Mesendoderm (in vitro differentiated cells): Measurements from ENCODE around the gene TMA7.
A peak's percentile ranks its signal among the peaks of the same experiment; 100 is the strongest.

Experiments
- DNase-seq: peaks from one replicate; pipeline ENCODE4 v3.0.0; 2013
- H2AK5ac ChIP-seq: 2 replicates; pipeline ENCODE4 v1.6.1; 2013; ENCODE audit warnings: low read length, inconsistent platforms
- H2BK120ac ChIP-seq: 2 replicates; pipeline ENCODE4 v1.6.1; 2013; ENCODE audit warnings: low read depth, mild to moderate bottlenecking, low read length, moderate library complexity, mixed read lengths
- H2BK15ac ChIP-seq: replicated peaks from 2 replicates; pipeline ENCODE4 v1.6.1; 2013; ENCODE audit warnings: low read depth, mild to moderate bottlenecking, moderate library complexity
- H2BK5ac ChIP-seq: 2 replicates; pipeline ENCODE4 v1.6.1; 2013; ENCODE audit warnings: low read length, inconsistent platforms
- H3K18ac ChIP-seq: 2 replicates; pipeline ENCODE4 v1.6.1; 2013; ENCODE audit warnings: mild to moderate bottlenecking, low read length, mixed read lengths
- H3K23ac ChIP-seq: one replicate; pipeline ENCODE4 v1.6.1; 2013; ENCODE audit warnings: low read length
- H3K27ac ChIP-seq: 2 replicates; pipeline ENCODE4 v1.5.1; 2013; ENCODE audit warnings: low read depth, mild to moderate bottlenecking, inconsistent platforms, low read length, moderate library complexity
- H3K27me3 ChIP-seq: 2 replicates; pipeline ENCODE4 v1.6.1; 2013; ENCODE audit warnings: low read length, control low read depth, mild to moderate bottlenecking, inconsistent platforms; ENCODE audit not compliant: insufficient read depth, poor library complexity
- H3K36me3 ChIP-seq: 2 replicates; pipeline ENCODE4 v1.6.1; 2013; ENCODE audit warnings: low read length, inconsistent platforms; ENCODE audit not compliant: control insufficient read depth, insufficient read depth
- H3K4ac ChIP-seq: one replicate; pipeline ENCODE4 v1.6.1; 2013; ENCODE audit warnings: low read depth, mild to moderate bottlenecking, low read length, moderate library complexity
- H3K4me1 ChIP-seq: 2 replicates; pipeline ENCODE4 v1.6.1; 2013; ENCODE audit warnings: low read depth, low read length, inconsistent platforms; ENCODE audit not compliant: control insufficient read depth
- H3K4me2 ChIP-seq: 2 replicates; pipeline ENCODE4 v1.6.1; 2013; ENCODE audit warnings: low read length
- H3K4me3 ChIP-seq: 2 replicates; pipeline ENCODE4 v1.5.1; 2013; ENCODE audit warnings: mild to moderate bottlenecking, low read length
- H3K56ac ChIP-seq: one replicate; pipeline ENCODE4 v1.6.1; 2013; ENCODE audit warnings: low read length
- H3K79me1 ChIP-seq: 2 replicates; pipeline ENCODE4 v1.6.1; 2013; ENCODE audit warnings: low read length, inconsistent platforms
- H3K79me2 ChIP-seq: 2 replicates; pipeline ENCODE4 v1.6.1; 2013; ENCODE audit warnings: mild to moderate bottlenecking, low read length; ENCODE audit not compliant: control insufficient read depth, insufficient read depth
- H3K9ac ChIP-seq: 2 replicates; pipeline ENCODE4 v1.6.1; 2013; ENCODE audit warnings: low read length, inconsistent platforms
- H4K5ac ChIP-seq: one replicate; pipeline ENCODE4 v1.6.1; 2013; ENCODE audit warnings: low read length
- H4K8ac ChIP-seq: one replicate; pipeline ENCODE4 v1.6.1; 2013; ENCODE audit warnings: low read depth, mild to moderate bottlenecking, control low read depth, low read length, moderate library complexity
- WGBS: extraction: QIAGEN DNeasy Blood & Tissue Kit; methylation state at CpG from one replicate; pipeline ENCODE4 v1.1.7; 2013; ENCODE audit warnings: low lambda C conversion rate, missing lambda C conversion rate; ENCODE audit not compliant: insufficient coverage; ENCODE audit errors: extremely low coverage; 5-methylcytosine and 5-hydroxymethylcytosine counted together

TMA7 gene

DNA sequence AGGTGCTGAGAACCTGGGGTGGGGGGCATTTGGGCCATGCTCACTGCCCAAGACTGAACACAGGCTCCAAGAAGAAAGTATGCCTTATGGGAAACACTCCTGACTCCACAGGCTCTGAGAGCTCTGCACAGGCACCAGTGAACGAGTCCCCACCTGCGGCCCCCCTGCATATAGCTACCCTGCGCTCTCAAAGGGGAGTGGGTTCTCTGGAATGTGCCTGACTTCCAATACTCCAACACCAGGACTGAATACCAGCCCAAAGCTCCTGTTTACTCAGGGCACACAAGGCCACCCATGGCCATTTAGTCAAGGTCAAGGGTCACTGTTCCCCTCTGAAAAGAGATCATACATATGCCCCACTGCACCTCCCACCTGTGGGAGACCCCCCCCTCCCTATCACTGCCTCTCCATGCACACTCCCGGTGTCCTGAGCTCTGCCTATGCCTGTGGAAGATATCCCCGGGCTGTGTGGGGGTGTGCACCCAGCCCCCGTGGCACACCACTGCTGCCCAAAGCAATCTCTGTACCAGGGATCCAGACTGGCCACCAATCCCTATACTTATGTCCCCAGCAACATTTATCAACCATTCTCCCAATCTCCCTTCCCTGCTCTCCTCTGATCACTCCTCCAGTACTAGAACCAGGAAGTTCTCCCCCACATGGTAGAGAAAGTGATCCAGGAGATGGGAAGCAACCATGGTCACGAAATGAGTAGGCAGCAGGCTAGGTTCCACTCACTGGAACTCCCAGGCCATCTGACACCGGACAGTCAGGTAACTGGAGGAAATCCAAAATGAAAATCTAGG is 8.6 kb upstream of the TMA7 start:
- no peak overlapping the region for H4K5ac ChIP-seq
- no peak overlapping the region for H3K23ac ChIP-seq
- no peak overlapping the region for H3K9ac ChIP-seq
- H3K4me3 ChIP-seq: no peak overlapping the region
- H3K4me2 ChIP-seq: no peak overlapping the region
- H3K79me2 ChIP-seq: peaks cover 22% of the 10 kb centered on the region
- no peak for DNase-seq
- H3K18ac ChIP-seq: no peak overlapping the region
- no peak overlapping the region for H3K27ac ChIP-seq
- no peak overlapping the region for H2BK5ac ChIP-seq
- WGBS: no CpG with 5 or more reads among the region's 8 CpGs
- no peak overlapping the region for H4K8ac ChIP-seq
- peaks cover 10% of the 10 kb centered on the region for H3K4me1 ChIP-seq
- H3K4ac ChIP-seq: no peak overlapping the region
- H3K79me1 ChIP-seq: peaks cover 20% of the 10 kb centered on the region
- no peak overlapping the region for H2AK5ac ChIP-seq
- H2BK120ac ChIP-seq: no peak overlapping the region
- no peak overlapping the region for H2BK15ac ChIP-seq
- H3K56ac ChIP-seq: no peak overlapping the region
- peaks cover 10% of the 10 kb centered on the region for H3K36me3 ChIP-seq
- no peaks in the 10 kb centered on the region for H3K27me3 ChIP-seq

DNA sequence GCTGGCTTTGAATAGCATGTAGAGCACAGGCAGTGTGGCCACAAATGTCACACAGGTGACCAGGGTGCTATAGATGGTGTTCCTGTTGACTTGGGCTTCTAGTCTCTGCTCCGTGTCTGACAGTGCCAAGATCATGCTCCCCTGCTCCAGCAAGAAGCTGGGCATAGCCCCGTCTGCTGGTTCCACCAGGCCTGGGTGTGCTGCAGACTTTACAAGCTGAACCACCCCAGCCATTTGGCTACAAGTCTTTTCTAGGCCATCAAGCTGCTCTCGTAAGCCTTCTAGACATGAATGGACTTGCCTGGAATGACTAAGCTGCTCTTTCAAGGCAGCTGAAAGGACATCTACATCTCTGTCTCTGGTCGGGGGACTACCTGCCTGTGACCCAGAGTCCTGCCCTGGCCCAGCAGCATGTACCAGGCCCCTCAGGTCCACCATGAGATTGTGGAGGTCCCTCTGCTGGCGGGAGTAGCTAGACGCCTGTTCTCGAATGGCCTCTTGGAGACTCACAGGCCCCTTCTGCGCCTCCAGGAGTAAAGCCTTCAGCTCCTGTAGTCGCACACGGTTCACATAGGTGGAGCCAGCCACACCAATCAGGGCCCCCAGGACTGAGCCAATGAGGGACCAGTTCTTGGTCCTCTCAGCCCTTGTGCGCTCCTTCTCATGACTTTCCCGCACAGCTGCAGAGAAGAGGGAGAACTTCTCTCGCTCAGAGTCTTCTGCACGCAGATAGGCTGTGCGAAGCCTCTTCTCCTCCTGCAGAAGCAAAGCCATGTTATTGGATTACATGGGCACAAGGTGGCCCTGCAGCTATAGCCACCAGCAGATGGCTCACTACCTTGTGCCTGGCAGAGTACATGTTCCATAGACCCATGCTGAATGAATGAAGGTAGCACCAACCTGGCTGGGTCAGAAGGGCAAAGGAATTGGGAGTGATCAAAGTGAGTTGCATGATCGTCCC is 7.4 kb upstream of the TMA7 start:
- Histone ChIP-seq H2BK15ac (no peak overlapping the region), H3K18ac (no peak overlapping the region), H3K79me1 (peaks cover 14% of the 10 kb centered on the region), H4K5ac (no peak overlapping the region), H2BK5ac (no peak overlapping the region), H2AK5ac (no peak overlapping the region), H3K4ac (no peak overlapping the region), H3K79me2 (peaks cover 9% of the 10 kb centered on the region), H3K4me3 (no peak overlapping the region), H3K4me1 (peaks cover 8% of the 10 kb centered on the region), H3K56ac (peak overlapping the region; percentile 46), H3K27ac (no peak overlapping the region), H3K9ac (no peak overlapping the region), H4K8ac (no peak overlapping the region), H3K23ac (no peak overlapping the region), H3K27me3 (no peaks in the 10 kb centered on the region), H2BK120ac (no peak overlapping the region), H3K36me3 (peaks cover 10% of the 10 kb centered on the region), H3K4me2 (no peak overlapping the region)
- DNase-seq: peak; percentile 93
- no CpG with 5 or more reads among the region's 16 CpGs for WGBS

DNA sequence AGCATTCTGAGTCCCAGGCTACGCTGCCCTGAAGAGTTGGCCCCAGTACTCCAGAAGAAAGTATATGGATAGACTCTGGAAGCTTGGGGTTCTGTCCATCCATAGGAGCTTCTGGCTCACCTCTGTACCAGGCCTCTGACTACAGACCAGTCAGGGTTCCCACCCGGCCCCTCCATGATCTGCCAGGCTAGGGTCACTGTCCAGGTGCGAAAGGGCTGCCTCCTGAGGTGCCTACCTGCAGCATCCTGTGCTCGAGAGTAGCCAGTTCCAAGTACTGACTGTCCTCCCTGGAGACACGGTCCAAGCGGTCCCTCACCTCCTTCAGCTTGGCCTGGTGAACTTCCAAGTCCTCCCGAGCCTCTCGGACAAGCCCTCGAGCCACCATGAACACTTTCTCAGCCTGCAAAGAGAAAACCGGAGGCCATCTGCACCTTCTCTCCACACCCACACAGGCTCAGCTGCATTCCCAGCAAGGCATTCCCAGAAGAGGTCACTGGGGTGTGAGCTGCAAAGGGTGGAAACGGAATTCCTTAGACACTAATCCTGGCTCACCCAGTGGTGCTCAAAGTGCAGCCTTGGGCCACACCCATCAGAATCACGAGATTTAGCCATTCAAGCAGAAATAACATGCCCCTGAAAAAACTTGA is 6.5 kb upstream of the TMA7 start:
- peaks cover 6% of the 10 kb centered on the region for H3K79me1 ChIP-seq
- WGBS: no CpG with 5 or more reads among the region's 12 CpGs
- no peak overlapping the region for H3K23ac ChIP-seq
- H3K36me3 ChIP-seq: peaks cover 10% of the 10 kb centered on the region
- peaks cover under 1% of the 10 kb centered on the region for H3K79me2 ChIP-seq
- H3K56ac ChIP-seq: no peak overlapping the region
- H2BK120ac ChIP-seq: no peak overlapping the region
- no peak overlapping the region for H4K8ac ChIP-seq
- no peak overlapping the region for H3K4me2 ChIP-seq
- H3K27me3 ChIP-seq: no peaks in the 10 kb centered on the region
- no peak overlapping the region for H2BK5ac ChIP-seq
- H3K4ac ChIP-seq: no peak overlapping the region
- H2BK15ac ChIP-seq: no peak overlapping the region
- H3K18ac ChIP-seq: no peak overlapping the region
- H3K4me3 ChIP-seq: no peak overlapping the region
- DNase-seq: no peak
- H3K27ac ChIP-seq: no peak overlapping the region
- H2AK5ac ChIP-seq: no peak overlapping the region
- H3K4me1 ChIP-seq: peaks cover 2% of the 10 kb centered on the region
- no peak overlapping the region for H3K9ac ChIP-seq
- H4K5ac ChIP-seq: no peak overlapping the region

DNA sequence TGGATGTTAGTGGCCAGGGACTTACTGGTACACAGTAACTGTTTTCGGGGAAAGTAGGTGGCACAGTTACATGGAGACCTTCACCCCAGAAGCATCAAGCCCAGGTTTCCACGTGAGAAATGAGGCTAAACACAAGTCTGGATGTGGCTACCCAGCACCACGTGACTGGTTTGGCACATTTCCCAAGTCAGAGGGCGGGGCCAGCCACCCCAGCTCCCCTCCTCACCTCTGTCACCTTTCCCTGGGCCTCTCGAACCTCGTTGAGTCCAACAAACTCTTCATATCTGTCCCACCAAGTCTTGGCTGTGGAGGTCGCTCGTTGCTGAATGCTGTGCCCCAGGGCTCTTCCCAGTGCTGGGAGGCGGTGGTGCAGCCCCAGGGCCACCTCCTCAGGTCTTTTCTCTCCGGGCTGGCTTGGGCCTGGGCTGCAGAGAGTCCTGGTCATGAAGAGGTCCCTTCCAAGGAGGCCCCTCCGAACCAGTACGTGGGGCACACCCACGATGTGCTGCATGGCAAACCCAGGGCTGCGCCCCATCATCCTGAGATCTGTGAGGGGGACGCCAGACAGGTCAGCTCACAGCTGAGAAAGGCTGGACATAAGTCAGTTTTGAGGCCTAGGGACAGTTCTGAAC is 5.3 kb upstream of the TMA7 start:
- Histone ChIP-seq H4K5ac (no peak overlapping the region), H3K18ac (no peak overlapping the region), H3K79me1 (peaks cover 11% of the 10 kb centered on the region), H2BK15ac (no peak overlapping the region), H3K4me2 (no peak overlapping the region), H3K4me3 (no peak overlapping the region), H3K27me3 (no peaks in the 10 kb centered on the region), H3K9ac (no peak overlapping the region), H3K79me2 (peaks cover 2% of the 10 kb centered on the region), H2AK5ac (no peak overlapping the region), H3K4ac (no peak overlapping the region), H3K36me3 (peaks cover 10% of the 10 kb centered on the region), H3K4me1 (peaks cover 2% of the 10 kb centered on the region), H2BK5ac (no peak overlapping the region), H4K8ac (no peak overlapping the region), H2BK120ac (no peak overlapping the region), H3K27ac (no peak overlapping the region), H3K56ac (no peak overlapping the region), H3K23ac (no peak overlapping the region)
- DNase-seq: no peak
- WGBS: no CpG with 5 or more reads among the region's 15 CpGs

DNA sequence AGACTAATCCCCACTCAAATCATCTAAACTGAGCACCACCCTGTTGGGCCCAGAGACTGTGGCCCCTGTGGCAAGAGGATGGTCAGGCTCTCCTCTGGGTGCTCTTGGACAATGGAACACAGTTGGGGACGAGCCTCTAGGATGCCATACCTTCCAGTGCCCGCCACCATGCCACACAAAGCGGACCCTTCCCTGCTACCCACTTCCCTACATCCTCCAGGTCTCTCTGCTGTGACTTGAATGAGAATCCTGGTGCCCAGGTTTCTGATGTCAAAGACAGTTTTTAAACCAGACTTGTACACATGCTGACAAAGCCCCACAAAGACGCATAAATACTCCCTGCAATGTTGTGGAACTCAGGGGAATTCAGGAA is 4.8 kb upstream of the TMA7 start:
- Histone ChIP-seq H3K18ac (no peak overlapping the region), H3K4me1 (peaks cover 2% of the 10 kb centered on the region), H3K36me3 (peaks cover 10% of the 10 kb centered on the region), H3K4me3 (no peak overlapping the region), H3K4me2 (no peak overlapping the region), H4K5ac (no peak overlapping the region), H3K27ac (no peak overlapping the region), H3K79me1 (peaks cover 11% of the 10 kb centered on the region), H3K27me3 (no peaks in the 10 kb centered on the region), H3K79me2 (peaks cover 3% of the 10 kb centered on the region), H2BK120ac (no peak overlapping the region), H3K9ac (peak overlapping the region; percentile 26), H2AK5ac (no peak overlapping the region), H2BK5ac (no peak overlapping the region), H4K8ac (no peak overlapping the region), H3K4ac (no peak overlapping the region), H2BK15ac (no peak overlapping the region), H3K23ac (no peak overlapping the region), H3K56ac (no peak overlapping the region)
- no peak for DNase-seq
- no CpG with 5 or more reads among the region's 4 CpGs for WGBS
